BJ (cell line): ENCODE data around the gene TTF2. TPM values are rescaled to one million over a fixed set of nuclear protein-coding genes. Genes with fewer than 3 reads are reported as not detected.

Experiments used
- CTCF ChIA-PET: fragments of 350-600 bp; formaldehyde crosslinking; extraction: SDS; loops from one replicate; lab custom pipeline; 2021; ENCODE audit warnings: antibody characterized with exemption, inconsistent platforms; lab: Yijun Ruan, JAX
- POLR2A ChIA-PET: fragments of 300-600 bp; sonication (Branson Sonifier 250); formaldehyde crosslinking; extraction: SDS; loops from one replicate; lab custom pipeline; 2021; ENCODE audit warnings: antibody characterized with exemption; lab: Charles Lee
- DNase-seq: peaks from one replicate; pipeline ENCODE4 v3.0.0-alpha.2; 2011; ENCODE audit warnings: low read depth
- H3K27me3 ChIP-seq: 2 replicates; pipeline ENCODE4 v1.6.0; 2011; ENCODE audit warnings: low read length; ENCODE audit not compliant: control insufficient read depth, insufficient read depth
- H3K36me3 ChIP-seq: 2 replicates; pipeline ENCODE4 v1.5.1; 2011; ENCODE audit warnings: low read length; ENCODE audit not compliant: control insufficient read depth, insufficient read depth
- H3K4me3 ChIP-seq: 2 replicates; pipeline ENCODE4 v1.5.1; 2011; ENCODE audit warnings: low read depth, mild to moderate bottlenecking, control low read depth, low read length
- CTCF ChIP-seq: IDR thresholded peaks from 2 replicates; pipeline ENCODE4 v1.5.1; 2011; ENCODE audit warnings: low read depth, mild to moderate bottlenecking, control low read depth, inconsistent platforms, low read length, moderate library complexity; ENCODE audit not compliant: insufficient read depth
- polyA plus RNA-seq: library from polyadenylated mRNA; depleted of rRNA; stranded (reverse); fragments of >200 nt; gene quantifications from 2 replicates; pipeline ENCODE4 v1.2.3, GENCODE V29; 2011

TTF2 gene
- polyA plus RNA-seq, 1 experiment = 10.1 TPM

GRCh38 chr1:117026361-117026760, 33.8 kb upstream of the TTF2 start:
- POLR2A ChIA-PET = no interaction called here
- no peak for TF ChIP-seq CTCF
- Histone ChIP-seq H3K4me3 (no peak overlapping the region), H3K36me3 (no peaks in the 10 kb centered on the region), H3K27me3 (no peaks in the 10 kb centered on the region; the same call in 1 of the 2 replicates)
- DNase-seq = no peak
- CTCF ChIA-PET = interaction anchor here (1.5 kb wide), 1 partner anchor 21 kb away, joined by 4 read pairs; no protein-coding TSS in a partner anchor

- POLR2A ChIA-PET = no interaction called here
- no peak for DNase-seq
- H3K27me3 ChIP-seq = peaks cover 2% of the 10 kb centered on the region; the same call in 1 of the 2 replicates
- H3K36me3 ChIP-seq = no peaks in the 10 kb centered on the region
- TF ChIP-seq CTCF = no peak
- CTCF ChIA-PET = no interaction called here
- no peak overlapping the region for H3K4me3 ChIP-seq
Observed at GRCh38 chr1:117029685-117030084, 30.4 kb upstream of the TTF2 start.

- ChIA-PET CTCF (no interaction called here), POLR2A (no interaction called here)
- H3K4me3 ChIP-seq = no peak overlapping the region
- TF ChIP-seq CTCF = no peak
- H3K36me3 ChIP-seq = no peaks in the 10 kb centered on the region
- DNase-seq = no peak
- peaks cover 2% of the 10 kb centered on the region; the same call in 1 of the 2 replicates for H3K27me3 ChIP-seq
Observed at GRCh38 chr1:117030271-117030877, 29.8 kb upstream of the TTF2 start.

- POLR2A ChIA-PET = no interaction called here
- CTCF ChIA-PET = interaction anchor here (1.1 to 1.6 kb wide), 2 partner anchors 14 to 16 kb away, joined by 3 read pairs; no protein-coding TSS in a partner anchor
- no peak for DNase-seq
- TF ChIP-seq CTCF = no peak
- H3K27me3 ChIP-seq = peaks cover 2% of the 10 kb centered on the region; the same call in 1 of the 2 replicates
- no peaks in the 10 kb centered on the region for H3K36me3 ChIP-seq
- no peak overlapping the region for H3K4me3 ChIP-seq
Observed at GRCh38 chr1:117032266-117032665, 27.9 kb upstream of the TTF2 start.

GRCh38 chr1:117032681-117033539, 27.2 kb upstream of the TTF2 start:
- CTCF ChIA-PET = interaction anchor here (1.6 kb wide), 1 partner anchor 13 kb away, joined by 3 read pairs; no protein-coding TSS in a partner anchor

More at GRCh38 chr1:117032681-117033539, 27.2 kb upstream of the TTF2 start:
- H3K27me3 ChIP-seq = peaks cover 2% of the 10 kb centered on the region; the same call in 1 of the 2 replicates
- POLR2A ChIA-PET = no interaction called here
- H3K36me3 ChIP-seq = no peaks in the 10 kb centered on the region
- no peak overlapping the region for H3K4me3 ChIP-seq
- no peak for TF ChIP-seq CTCF
- DNase-seq = no peak
